Stimulated activated CD4-positive, alpha-beta T cell treated with anti-CD3 and anti-CD28 coated beads, Interleukin-1b, Interleukin-23, amount 100 ng/mL, for 24 hours (primary cell): ENCODE results near the gene BHLHE23.
A peak's percentile ranks its signal among the peaks of the same experiment; 100 is the strongest.

Source experiments
- DNase-seq, 4 experiments: peaks; one replicate each; pipeline ENCODE4 v3.0.0-alpha.2; 2020; ENCODE audit warnings: low read depth in 4 of 4, low spot score in 1 of 4

BHLHE23 gene

DNA sequence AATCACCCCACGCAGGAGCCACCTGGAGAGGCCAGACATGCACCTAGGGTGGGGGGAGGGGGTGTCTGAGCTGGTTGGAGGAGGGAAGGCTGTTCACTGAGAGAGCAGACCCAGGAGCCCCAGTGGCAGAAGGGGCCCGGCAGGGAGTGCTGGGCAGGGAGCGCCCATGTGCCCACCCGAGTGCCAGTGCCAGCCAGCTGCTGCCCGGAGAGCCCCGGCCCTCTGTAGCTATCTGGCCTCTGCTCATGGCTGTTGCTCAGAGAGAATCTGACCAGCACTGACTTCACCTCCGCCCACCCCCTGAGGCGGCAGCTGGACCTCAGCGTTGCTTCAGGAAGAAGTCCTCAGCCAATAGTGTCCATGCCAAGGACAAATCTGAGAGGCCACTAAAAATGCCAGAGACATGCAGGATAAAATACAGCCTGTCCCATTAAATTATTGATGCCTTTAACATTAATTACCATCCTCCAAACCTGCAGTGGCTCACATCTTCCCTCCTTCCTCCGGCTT, 31.5 kb downstream of the BHLHE23 start:
- no peak for DNase-seq

DNA sequence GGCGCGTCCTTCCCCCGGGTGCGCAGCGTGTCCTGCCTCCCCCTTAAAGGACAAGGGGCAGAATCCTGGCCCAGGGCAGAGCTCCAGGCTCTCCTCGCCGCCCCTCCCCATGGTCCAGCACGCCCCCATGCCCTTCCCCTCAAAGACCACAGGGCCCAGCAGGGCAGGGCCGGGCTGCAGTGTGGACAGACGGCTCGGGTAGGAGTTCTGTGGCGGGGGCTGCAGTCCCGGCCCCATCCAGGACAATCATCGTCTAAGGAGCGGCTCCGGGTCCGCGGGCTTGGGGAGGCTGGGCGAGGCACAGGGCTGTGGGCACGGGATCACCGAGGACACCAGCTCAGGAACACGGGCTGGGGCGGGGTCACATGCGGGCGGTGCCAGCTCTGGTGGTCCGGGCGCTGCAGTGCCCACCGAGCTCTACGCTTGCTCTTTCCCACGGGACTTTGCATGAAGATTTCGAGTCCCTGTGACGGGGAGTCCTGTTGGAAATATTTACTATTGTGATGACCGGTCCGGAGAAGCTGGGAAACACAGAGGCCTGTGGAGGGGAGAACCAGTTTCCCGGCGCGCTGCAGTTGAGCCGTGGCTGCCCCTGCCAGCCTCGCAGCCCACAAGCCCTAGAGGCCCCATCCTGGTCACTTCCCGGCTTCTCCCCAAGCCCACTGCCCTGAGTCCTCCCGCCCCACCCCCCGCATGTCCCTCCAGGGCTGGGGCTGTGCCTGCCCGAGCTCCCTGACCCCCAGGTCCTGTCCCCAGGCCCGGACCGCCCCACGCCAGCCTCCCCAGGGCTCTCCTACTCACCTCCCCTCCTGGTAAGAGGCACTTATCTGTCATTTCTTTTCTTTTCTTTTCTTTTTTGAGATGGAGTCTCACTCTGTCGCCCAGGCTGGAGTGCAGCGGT, 33.7 kb downstream of the BHLHE23 start:
- no peak for DNase-seq

DNA sequence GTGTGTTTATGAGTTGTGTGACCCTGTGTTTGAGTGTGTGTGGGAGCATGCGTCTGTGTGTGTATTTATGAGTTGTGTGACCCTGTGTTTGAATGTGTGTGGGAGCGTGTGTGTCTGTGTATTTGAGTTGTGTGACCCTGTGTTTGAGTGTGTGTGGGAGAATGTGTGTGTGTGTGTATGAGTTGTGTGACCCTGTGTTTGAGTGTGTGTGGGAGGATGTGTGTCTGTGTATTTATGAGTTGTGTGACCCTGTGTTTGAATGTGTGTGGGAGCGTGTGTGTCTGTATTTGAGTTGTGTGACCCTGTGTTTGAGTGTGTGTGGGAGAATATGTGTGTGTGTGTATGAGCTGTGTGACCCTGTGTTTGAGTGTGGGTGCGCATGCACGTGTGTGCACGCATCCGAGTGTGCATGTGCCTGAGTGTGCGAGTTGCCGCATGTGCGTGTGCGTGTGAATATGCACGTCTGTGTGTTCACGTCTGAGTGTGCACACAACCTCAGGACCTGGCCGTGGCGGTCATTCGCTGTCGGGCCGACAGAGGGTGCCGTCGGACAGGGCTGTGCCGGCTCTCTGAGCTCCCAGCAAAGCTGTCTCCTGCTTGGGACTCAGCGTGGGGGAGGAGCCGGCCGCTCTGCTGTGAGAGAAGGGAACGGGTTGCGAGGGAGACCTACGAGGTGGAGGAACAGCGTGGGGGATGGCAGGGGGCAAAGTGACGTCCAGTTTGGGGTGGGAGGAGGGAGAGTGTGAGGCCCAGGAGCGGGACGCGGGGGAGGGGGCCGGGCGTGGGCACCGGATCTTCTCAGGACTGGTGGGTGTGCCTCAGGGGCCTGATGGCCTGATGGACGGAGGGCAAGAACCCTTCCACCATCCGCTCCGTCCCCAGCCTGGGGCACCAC, 34.6 kb downstream of the BHLHE23 start:
- DNase-seq: peak; percentile 64 to 79 (median 71)

DNA sequence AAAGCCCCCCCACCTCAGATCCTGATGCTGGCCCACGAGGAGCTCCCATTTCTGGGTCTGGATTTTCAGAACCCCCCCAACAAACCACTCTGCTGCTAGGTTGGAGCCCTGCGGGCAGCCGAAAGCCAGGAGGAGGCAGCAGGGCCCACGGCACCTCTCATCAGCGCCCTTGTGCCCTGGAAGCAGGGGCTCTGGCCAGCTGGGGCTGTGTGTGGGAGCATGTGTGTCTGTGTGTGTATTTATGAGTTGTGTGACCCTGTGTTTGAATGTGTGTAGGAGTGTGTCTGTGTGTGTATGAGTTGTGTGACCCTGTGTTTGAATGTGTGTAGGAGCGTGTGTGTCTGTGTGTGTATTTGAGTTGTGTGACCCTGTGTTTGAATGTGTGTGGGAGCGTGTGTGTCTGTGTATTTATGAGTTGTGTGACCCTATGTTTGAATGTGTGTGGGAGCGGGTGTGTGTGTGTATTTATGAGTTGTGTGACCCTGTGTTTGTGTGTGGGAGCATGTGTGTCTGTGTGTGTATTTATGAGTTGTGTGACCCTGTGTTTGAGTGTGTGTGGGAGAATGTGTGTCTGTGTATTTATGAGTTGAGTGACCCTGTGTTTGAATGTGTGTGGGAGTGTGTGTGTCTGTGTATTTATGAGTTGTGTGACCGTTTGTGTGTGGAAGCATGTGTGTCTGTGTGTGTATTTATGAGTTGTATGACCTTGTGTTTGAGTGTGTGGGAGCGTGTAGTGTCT, 35.4 kb downstream of the BHLHE23 start:
- DNase-seq: no peak

DNA sequence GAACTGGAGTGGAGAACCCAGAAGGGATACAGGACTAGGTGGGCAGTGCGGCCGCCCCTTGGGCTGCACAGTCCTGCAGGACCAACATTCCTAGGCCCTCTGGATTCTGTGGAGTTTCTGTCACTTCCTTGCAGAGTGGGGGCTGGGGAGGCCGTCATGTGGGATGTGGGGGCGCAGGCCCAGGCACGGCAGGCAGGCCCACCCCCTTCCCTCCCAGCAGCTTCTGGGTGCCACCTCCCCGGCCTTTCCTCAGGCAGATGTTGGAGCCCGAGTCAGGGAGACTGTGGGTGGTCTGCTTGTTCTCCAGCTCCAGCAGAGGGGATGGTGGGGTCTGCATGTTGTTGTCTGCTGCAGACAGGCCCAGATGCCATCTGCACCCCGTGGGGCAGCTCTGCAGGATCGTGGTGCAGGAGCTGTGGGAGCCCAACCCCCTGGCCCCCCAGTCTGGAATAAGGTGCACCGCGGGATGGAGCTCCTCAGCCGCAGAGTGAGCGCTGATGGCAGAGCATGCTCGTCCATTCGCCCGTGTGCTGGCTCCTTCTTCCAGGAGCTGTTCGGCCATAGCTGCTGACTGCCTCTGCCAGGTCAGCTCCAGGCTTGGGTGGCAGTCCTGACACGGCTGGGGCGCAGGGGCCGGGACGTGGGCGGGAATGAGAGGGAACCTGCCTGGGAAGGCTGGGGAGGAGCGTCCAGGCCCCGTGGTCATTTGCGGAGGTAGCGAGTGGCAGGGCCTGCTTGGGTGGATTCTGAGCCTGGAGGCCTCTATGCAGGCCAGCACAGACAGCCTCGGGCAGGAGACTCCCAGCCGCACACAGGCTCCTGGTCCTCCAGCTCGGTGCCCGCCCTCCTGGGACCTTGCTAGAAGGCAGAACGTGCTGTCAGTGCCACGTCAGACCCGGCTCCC, 36.2 kb downstream of the BHLHE23 start:
- DNase-seq: no peak

DNA sequence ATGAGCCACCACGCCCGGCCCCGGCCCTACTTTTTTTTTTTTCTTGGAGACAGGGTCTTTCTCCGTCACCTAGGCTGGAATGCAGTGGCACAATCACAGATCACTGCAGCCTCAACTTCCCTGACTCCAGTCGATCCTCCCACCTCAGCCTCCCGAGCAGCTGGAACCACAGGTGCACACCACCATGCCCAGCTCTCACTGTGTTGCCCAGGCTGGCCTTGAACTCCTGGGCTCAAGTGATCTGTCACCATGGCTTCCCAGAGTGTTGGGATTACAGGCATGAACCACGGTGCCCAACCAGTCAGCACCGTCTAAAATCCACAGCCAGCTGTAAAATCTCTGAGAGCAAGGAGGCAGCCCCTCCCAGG, 36.8 kb downstream of the BHLHE23 start:
- no peak for DNase-seq

DNA sequence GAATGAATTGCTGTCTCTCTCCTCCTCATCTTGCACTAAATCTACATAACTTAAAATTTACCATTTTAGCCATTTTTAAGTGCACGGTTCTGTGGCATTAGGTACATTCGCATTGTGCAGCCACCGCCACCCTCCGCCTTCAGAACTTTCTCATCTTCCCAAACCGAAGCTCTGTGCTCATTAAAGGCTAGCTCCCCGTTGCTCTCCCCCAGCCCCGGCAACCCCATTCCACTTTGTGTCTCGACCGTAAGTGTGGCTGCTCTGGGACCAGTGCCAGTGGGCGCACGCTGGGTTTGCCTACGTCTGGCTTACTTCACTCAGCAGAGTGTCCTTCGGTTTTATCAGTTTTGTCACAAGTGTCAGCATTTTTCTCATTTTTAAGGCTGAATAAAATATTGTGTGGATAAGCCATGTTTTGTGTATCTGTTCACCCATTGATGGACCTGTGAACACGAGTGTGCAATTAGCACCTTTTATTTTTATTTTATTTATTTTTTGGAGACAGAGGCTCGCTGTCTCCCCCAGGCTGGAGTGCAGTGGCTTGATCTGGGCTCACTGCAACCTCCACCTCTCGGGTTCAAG, 37.5 kb downstream of the BHLHE23 start:
- DNase-seq: no peak

DNA sequence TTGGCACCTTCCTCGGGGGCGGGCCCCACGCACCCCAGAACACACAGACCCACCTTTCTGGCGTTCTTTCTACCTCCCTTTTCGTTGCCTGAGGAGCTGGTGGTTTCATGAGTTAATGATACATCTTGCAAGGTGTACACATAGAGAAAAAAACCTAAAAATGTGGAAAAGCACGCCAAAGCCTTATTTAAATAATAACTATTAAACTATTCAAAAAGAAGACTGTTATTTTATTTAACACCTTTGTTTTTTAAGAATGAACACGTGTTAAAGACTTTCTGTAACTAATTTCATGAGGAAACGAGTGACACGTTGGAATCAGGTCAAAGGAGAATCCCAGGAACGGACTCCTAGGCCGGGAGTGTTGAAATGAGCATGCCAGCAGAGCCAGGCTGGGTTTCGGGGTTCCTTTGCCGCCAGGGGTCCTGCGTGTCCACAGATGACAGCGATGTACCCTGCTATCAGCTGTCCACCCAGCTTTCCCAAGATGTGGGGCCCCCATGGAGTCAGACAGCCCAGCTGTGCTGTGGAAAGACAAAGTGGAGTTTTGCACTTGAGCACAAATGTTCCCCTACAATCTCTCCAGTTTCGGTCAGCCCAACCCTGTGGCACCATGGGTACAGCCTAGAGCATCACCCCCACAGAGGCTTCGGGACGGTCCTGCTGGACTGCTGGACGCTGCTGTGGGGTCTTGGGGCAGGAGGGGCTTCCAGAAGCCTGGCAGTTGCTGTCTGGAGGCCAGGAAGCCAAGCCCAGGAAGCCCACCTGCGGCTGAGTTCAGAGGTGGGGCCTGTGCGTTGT, 38.2 kb downstream of the BHLHE23 start:
- no peak for DNase-seq

DNA sequence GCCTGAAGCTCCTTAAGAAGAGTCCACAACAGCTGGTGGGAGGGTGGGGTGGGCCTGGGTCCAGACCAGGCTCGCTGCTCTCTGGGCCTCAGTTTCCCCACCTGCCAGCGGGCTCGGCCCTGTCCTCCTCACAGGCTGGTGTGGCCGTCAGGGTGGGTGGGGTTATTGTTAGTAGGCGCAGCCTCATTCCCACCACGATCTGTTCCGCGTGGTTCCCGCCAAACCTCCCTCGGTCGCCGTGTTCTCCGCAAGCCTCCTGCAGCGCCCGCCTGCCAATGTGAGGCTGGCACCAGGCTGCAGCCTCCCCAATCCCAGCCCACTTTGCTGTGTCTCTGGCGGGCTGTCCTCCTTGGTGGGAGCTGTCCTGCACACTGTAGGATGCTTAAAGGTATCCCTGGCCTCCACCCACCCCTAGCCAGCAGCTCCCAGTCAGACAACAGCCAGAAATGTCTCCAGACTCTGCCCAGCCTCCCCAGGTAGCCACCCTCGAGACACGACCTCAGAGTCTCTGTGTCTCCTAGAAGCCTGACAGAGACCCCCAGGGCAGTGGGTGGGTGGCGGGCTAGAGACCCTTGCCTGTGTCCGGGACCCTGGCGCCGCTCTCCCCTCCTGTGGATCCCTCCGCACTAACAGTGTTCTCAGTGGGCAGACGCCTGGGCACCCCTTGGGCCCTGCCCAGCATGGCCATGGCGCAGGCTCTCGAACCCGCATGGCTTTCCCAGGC, 39.0 kb downstream of the BHLHE23 start:
- DNase-seq: no peak

DNA sequence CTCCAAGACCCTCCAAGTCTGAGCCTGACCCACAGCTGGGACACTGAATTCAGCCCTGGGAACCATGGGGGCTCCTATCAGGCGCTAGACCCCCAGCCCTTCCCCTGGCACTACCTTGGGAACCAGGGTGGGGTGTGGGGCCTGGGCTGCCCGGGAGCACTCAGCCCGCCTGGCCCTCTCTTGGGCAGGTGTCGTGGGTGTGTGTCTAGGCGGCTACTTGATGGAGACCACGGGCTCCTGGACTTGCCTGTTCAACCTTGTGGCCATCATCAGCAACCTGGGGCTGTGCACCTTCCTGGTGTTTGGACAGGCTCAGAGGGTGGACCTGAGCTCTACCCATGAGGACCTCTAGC, 39.6 kb downstream of the BHLHE23 start:
- DNase-seq: no peak

DNA sequence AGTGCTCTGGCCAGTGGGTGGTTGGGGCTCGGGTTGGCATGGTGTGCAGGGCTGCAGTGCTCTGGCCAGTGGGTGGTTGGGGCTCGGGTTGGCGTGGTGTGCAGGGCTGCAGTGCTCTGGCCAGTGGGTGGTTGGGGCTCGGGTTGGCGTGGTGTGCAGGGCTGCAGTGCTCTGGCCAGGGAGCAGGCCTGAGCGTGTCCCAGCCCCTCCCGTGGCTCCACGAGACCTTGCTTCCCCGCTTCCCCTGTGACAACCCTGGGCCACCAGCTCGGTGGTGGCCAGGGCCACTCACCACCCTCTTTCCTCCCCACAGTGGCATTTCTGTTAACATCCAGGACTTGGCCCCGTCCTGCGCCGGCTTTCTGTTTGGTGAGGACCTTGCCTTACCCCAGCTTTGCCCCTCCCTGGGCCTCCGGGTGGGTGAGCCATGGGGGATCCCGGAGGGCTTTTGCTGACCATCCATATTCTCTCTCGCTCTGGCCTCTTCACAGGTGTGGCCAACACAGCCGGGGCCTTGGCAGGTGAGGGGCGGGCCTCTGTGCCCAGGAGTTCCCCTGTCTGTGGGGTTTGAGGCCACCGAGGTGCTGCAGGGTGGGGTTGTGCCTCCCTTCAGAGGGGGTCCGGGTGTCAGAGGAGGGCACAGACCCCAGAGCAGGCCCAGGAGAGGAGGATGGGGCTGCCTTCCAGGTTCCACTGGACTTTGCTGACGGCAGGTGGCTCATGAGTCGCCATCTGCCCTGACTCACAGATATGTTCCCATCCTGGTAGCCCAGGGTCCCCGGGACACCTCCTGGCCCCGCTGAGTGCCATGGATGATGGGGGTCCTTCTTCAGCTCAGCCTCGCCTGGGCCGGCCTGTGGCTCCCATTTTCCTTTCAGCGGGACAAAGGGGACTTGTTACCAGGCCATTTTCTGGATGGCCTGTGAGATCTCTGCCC, 40.3 kb downstream of the BHLHE23 start:
- no peak for DNase-seq

DNA sequence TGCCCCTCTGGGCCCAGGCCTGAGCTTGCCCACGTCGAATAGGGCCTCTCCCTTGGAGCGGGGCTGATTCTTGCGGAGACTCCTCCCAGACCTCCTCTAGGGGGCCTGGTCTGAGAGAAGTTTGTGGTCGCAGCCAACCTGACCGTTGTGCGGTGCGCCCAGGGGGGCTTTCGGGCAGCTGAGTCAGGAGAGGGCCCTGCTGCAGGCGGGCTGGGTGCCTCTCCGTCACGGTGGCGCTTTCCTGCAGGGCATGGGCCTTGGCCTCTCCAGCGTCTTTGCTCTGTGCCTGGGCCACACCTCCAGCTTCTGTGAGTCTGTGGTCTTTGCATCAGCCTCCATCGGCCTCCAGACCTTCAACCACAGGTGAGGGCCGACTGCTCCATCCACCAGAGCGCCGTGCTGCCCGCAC, 41.4 kb downstream of the BHLHE23 start:
- DNase-seq: no peak

DNA sequence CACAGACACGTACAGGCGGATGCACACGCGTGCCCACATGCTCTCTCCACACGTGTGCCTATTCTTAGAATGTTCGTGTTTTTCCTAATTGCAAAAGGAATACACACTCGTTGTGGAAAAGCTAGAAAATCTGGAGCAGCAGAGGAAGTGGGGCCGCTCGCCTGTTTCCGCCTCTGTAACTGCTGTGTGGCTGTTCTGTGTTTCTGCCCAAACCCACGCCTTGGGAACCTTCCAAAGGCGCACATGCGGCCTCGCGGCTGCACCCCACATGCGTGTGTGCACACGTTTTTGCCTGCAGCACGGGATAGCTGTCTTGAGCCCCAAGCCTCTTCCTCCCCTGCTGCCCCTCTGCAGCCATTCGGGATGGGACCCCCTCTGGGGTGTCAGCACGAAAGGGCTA, 42.1 kb downstream of the BHLHE23 start:
- DNase-seq: no peak

DNA sequence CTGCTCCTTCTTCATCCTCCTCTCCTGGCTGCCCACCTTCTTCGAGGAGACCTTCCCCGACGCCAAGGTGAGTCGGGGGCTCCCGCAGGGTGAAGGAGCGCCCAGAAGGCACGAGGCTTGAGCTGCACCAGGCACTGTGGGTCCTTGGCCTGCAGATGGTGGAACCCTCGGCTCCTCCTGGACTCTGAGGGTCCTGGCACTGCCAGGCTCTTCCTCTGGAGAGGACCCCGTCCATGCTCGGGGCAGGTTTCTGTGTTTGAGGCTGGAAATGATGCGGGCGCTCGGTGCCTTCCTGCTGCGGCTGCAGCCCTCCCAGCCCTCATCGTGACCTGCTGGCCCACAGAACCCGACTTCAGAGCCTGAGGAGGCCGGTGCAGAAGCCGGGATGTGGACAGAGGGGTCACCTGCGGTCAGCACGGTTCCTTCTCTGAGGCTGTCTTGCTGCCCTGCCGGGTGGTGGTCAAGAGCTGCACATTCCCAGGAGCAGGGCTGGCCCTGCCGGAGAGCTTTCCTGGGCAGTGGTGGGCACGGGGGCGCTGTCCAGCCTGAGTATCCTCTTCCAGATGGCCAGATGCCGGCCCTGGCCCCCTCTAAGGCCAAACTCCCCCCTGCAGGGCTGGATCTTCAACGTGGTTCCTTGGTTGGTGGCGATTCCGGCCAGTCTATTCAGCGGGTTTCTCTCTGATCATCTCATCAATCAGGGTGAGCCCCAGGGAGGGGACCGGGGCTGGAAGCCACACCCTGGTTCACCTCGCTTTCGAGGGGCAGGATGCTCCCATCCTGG, 43.0 kb downstream of the BHLHE23 start:
- DNase-seq: no peak

DNA sequence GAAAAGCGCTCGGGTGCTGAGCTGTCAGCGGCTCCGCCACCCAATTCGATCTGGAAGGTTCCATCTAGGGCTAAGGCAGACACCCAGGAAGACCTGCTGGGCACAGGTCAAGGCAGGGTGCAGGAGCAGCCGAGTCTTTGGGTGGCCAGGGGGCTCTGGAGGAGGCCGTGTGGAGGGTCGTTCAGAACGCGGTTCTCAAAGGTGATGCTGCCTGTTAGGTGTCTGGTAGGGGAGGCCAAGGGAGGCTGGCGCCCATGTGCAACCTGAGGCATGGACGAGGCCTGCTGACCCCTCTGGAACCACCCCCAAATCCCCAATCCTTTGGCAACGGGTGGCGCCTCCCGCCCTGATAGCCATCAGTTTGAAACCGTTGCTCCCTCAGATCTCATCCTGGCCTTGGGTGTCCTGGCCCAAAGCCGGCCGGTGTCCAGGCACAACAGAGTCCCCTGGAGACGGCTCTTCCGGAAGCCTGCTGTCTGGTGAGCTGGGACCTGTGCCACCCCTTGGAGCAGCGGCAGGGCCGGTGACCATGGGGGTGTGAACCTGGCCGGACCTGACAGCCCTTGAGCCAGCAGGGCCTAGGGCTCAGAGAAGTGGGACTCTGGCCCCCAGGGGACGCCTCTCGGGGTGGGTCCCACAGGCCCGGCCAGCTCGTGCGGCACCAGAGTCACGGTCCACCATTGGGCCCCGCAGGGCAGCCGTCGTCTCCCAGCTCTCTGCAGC, 43.7 kb downstream of the BHLHE23 start:
- no peak for DNase-seq
